ENCODE results near the gene SURF2.

SURF2 gene

DNA sequence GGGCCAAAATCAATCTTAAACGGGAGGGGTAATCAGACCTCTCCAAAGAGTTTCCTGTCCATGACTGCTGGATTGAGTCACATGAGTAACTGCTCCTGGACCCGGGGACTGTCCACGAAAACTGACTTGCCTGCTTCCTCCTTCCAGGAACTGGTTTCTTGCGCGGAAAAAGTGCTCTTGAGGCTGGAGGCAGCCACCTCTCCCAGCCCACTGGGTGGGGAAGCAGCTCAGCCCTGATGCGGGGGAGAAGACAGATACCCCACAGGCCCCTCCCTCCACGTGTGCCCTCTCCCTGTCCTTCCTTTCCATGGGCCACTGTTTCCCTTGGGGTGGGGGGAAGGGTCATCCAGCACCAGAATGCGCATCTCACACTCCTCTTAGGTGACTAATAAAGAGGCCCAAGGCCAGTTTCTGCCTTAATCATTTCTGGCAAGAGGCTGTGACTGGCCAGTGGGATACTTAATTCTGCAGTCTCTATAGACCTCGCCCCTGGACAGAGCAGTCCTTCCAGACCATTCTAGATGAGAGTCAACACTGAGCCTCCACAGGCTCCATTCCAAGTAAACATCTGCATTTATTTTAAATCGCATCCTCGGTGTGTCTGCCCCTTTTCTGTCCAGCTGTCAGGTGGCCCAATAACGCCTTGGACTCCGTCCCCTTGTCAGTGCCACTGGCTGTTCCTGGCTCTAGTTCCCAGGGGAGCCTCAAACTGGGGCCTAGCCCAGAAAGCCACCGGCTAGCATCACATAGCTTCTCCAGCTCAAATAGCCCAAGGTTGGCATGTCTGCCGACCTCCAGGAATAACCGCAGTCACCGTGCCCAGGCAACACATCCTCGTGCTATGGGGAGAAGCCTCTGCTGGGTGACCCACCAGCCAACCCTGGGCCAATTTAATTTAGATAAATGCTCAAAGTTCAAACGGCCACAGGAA, 49.4 kb downstream of the SURF2 start:
- no peak for DNase-seq

- DNase-seq = peak; percentile 69
Measured at GRCh38 chr9:133406480-133407307, 50.3 kb downstream of the SURF2 start.

- no peak for DNase-seq
Measured at GRCh38 chr9:133408042-133408441, 51.7 kb downstream of the SURF2 start.
